Smooth muscle cell (in vitro differentiated cells): ENCODE data around the gene CAD. TPM values are rescaled to one million over a fixed set of nuclear protein-coding genes. Genes with fewer than 3 reads are reported as not detected.

ENCODE experiments used
- DNase-seq: peaks from one replicate; lab custom pipeline; 2025; ENCODE audit not compliant: unreplicated experiment; lab: John Stamatoyannopoulos, UW
- H2AFZ ChIP-seq: fragments of 200-600 bp; sonication (generic); 2 replicates; pipeline ENCODE4 v1.6.0; 2016; ENCODE audit warnings: antibody characterized with exemption, low read depth, mild to moderate bottlenecking
- H3F3A ChIP-seq: fragments of 200-600 bp; sonication (generic); 2 replicates; pipeline ENCODE4 v1.6.0; 2017; ENCODE audit warnings: antibody characterized with exemption, low read depth
- H3K27ac ChIP-seq: fragments of 200-600 bp; sonication (generic); 2 replicates; pipeline ENCODE4 v1.5.1; 2016; ENCODE audit warnings: low read depth, mild to moderate bottlenecking
- H3K27me3 ChIP-seq: fragments of 200-600 bp; sonication (generic); 2 replicates; pipeline ENCODE4 v1.6.1; 2016; ENCODE audit warnings: low read depth, mild to moderate bottlenecking
- H3K36me3 ChIP-seq: fragments of 200-600 bp; sonication (generic); 2 replicates; pipeline ENCODE4 v1.5.1; 2016; ENCODE audit warnings: low read depth
- H3K4me1 ChIP-seq: fragments of 200-600 bp; sonication (generic); 2 replicates; pipeline ENCODE4 v1.5.1; 2016; ENCODE audit warnings: low read depth
- H3K4me2 ChIP-seq: fragments of 200-600 bp; sonication (generic); 2 replicates; pipeline ENCODE4 v1.6.0; 2016; ENCODE audit warnings: mild to moderate bottlenecking
- H3K4me3 ChIP-seq: fragments of 200-600 bp; sonication (generic); 2 replicates; pipeline ENCODE4 v1.5.1; 2016; ENCODE audit warnings: mild to moderate bottlenecking
- H3K79me2 ChIP-seq: fragments of 200-600 bp; sonication (generic); 2 replicates; pipeline ENCODE4 v1.6.0; 2016; ENCODE audit warnings: low read depth, mild to moderate bottlenecking
- H3K9ac ChIP-seq: fragments of 200-600 bp; sonication (generic); 2 replicates; pipeline ENCODE4 v1.6.0; 2016; ENCODE audit warnings: low read depth
- H3K9me3 ChIP-seq: fragments of 200-600 bp; sonication (generic); replicated peaks from 2 replicates; pipeline ENCODE4 v1.5.1; 2016; ENCODE audit warnings: low read depth
- H4K20me1 ChIP-seq: fragments of 200-600 bp; sonication (generic); 2 replicates; pipeline ENCODE4 v1.6.0; 2016; ENCODE audit warnings: low read depth
- CTCF ChIP-seq: fragments of 200-600 bp; sonication (generic); IDR thresholded peaks from 2 replicates; pipeline ENCODE4 v1.5.1; 2017; ENCODE audit warnings: borderline replicate concordance, mild to moderate bottlenecking, antibody characterized with exemption; ENCODE audit not compliant: insufficient read depth, poor library complexity, severe bottlenecking
- WGBS: methylation state at CpG from one replicate; pipeline ENCODE4 v1.1.7; 2016; ENCODE audit warnings: low lambda C conversion rate; 5-methylcytosine and 5-hydroxymethylcytosine counted together
- polyA plus RNA-seq: library from polyadenylated mRNA; unstranded; fragments of >200 nt; fragmentation: Nextera tagmentation; extraction: Ambion mirVana; gene quantifications from 2 replicates; pipeline ENCODE4 v1.2.1, GENCODE V29; 2016
- total RNA-seq: library from RNA; depleted of rRNA; stranded (reverse); fragments of >200 nt; gene quantifications from 2 replicates; pipeline ENCODE4 v1.2.3, GENCODE V29; 2014

The CAD gene
- total and polyA plus RNA-seq, 2 experiments from 2014 or later, result 20.3 to 34.3 TPM

DNA sequence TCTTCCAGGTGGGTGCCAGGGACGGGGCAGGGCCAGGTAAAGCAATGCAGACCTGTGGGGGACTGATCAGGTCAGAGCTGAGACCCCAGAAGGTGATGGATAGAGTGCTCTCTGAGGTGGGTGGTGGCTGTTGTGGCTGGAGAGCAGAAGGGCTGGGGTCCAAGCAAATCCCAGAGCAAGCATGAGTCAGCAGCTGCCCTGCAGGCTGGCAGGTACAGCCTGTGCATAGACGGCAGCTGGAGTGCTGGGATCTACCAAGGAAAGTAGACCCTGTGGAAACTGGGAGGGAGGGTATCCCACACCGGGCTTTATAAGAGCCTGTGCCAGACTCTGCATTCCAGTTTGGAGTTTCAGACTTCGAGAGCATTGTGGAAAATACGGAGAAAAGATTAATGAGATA lies 65.7 kb downstream of the CAD start:
- Histone ChIP-seq H3K9me3 (no peaks in the 10 kb centered on the region), H3K9ac (no peak overlapping the region), H3K27me3 (peaks cover 4% of the 10 kb centered on the region), H3K4me1 (peaks cover 9% of the 10 kb centered on the region), H3K4me3 (no peak overlapping the region), H3K79me2 (no peaks in the 10 kb centered on the region), H3K4me2 (peak overlapping the region; percentile 50), H3K36me3 (no peaks in the 10 kb centered on the region), H4K20me1 (no peaks in the 10 kb centered on the region), H3K27ac (no peak overlapping the region), H2AFZ (no peak overlapping the region), H3F3A (no peaks in the 10 kb centered on the region)
- no peak for DNase-seq
- no peak for TF ChIP-seq CTCF
- 45% methylated on average over 5 of the region's 5 CpGs for WGBS

- Histone ChIP-seq H3K36me3 (no peaks in the 10 kb centered on the region), H2AFZ (no peak overlapping the region), H3K79me2 (no peaks in the 10 kb centered on the region), H3K4me1 (peaks cover 9% of the 10 kb centered on the region), H3K4me3 (no peak overlapping the region), H3F3A (no peaks in the 10 kb centered on the region), H3K9ac (no peak overlapping the region), H4K20me1 (no peaks in the 10 kb centered on the region), H3K27ac (no peak overlapping the region), H3K9me3 (no peaks in the 10 kb centered on the region), H3K4me2 (no peak overlapping the region), H3K27me3 (peaks cover 8% of the 10 kb centered on the region)
- no peak for TF ChIP-seq CTCF
- 95% methylated on average over 1 of the region's 1 CpG for WGBS
- no peak for DNase-seq
Observed at GRCh38 chr2:27284996-27285395, 67.8 kb downstream of the CAD start.

DNA sequence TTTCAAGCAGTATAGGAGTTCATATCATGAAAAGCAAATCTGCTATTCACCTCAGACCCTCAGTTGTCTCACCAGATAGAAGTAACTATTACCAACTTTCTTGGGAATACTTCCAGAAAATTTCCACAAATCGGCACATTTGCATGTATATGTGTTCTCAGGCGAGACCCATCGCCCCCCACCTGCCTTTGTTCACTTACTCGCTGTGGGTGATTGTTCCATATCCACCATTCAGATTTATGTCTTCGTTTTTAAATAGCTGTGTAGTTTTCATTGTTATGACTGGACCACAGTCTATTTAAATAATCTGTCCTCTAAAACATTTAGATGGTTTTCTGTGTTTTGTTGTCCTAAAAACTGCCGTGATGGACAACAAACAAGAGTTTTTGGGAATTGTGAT lies 68.3 kb downstream of the CAD start:
- no peak overlapping the region for H3K4me2 ChIP-seq
- H3K27me3 ChIP-seq, result peaks cover 8% of the 10 kb centered on the region
- no peak for DNase-seq
- no peaks in the 10 kb centered on the region for H4K20me1 ChIP-seq
- no peak overlapping the region for H3K27ac ChIP-seq
- H3K79me2 ChIP-seq, result no peaks in the 10 kb centered on the region
- no peak overlapping the region for H3K9ac ChIP-seq
- no peak overlapping the region for H3K4me3 ChIP-seq
- no peaks in the 10 kb centered on the region for H3K36me3 ChIP-seq
- no peaks in the 10 kb centered on the region for H3F3A ChIP-seq
- peaks cover 9% of the 10 kb centered on the region for H3K4me1 ChIP-seq
- H3K9me3 ChIP-seq, result no peaks in the 10 kb centered on the region
- no peak for TF ChIP-seq CTCF
- 85% methylated on average over 6 of the region's 6 CpGs for WGBS
- no peak overlapping the region for H2AFZ ChIP-seq

GRCh38 chr2:27288610-27289009 lies 71.4 kb downstream of the CAD start:
- H3K27me3 ChIP-seq, result peaks cover 14% of the 10 kb centered on the region

More at GRCh38 chr2:27288610-27289009, 71.4 kb downstream of the CAD start:
- no peak overlapping the region for H3K9ac ChIP-seq
- H3F3A ChIP-seq, result no peaks in the 10 kb centered on the region
- no peaks in the 10 kb centered on the region for H3K36me3 ChIP-seq
- H3K27ac ChIP-seq, result no peak overlapping the region
- H4K20me1 ChIP-seq, result no peaks in the 10 kb centered on the region
- TF ChIP-seq CTCF, result no peak
- H3K4me2 ChIP-seq, result no peak overlapping the region
- no peak overlapping the region for H2AFZ ChIP-seq
- no peaks in the 10 kb centered on the region for H3K79me2 ChIP-seq
- H3K4me3 ChIP-seq, result no peak overlapping the region
- H3K9me3 ChIP-seq, result no peaks in the 10 kb centered on the region
- no peaks in the 10 kb centered on the region for H3K4me1 ChIP-seq
- DNase-seq, result no peak
- WGBS, result 78% methylated on average over 3 of the region's 3 CpGs
